Effector memory CD4-positive, alpha-beta T cell (primary cell): ENCODE data around the gene SURF2.
"Not testable (repeated sequence)": the region's sequence is repeated elsewhere in the genome, so short reads cannot be mapped to it uniquely, and the experiment has no call there.

Source experiments
- DNase-seq, 3 donors: peaks; one replicate each; pipeline ENCODE4 v3.0.0-alpha.2; 2020
- H3K27ac ChIP-seq: 2 replicates; pipeline ENCODE4 v1.7.0; 2013; ENCODE audit warnings: mild to moderate bottlenecking, low read length, moderate library complexity; ENCODE audit not compliant: insufficient read depth, poor library complexity, severe bottlenecking
- H3K27me3 ChIP-seq: replicated peaks from 2 replicates; pipeline ENCODE4 v1.7.0; 2013; ENCODE audit warnings: mild to moderate bottlenecking, low read length; ENCODE audit not compliant: insufficient read depth, control insufficient read depth, poor library complexity, severe bottlenecking
- H3K36me3 ChIP-seq: 2 replicates; pipeline ENCODE4 v1.7.0; 2013; ENCODE audit warnings: mild to moderate bottlenecking, low read length, moderate library complexity; ENCODE audit not compliant: control insufficient read depth, insufficient read depth
- H3K4me1 ChIP-seq: 2 replicates; pipeline ENCODE4 v1.7.0; 2013; ENCODE audit warnings: low read length, mild to moderate bottlenecking; ENCODE audit not compliant: control insufficient read depth, insufficient read depth, poor library complexity, severe bottlenecking
- H3K4me3 ChIP-seq: 2 replicates; pipeline ENCODE4 v1.7.0; 2013; ENCODE audit warnings: low read length, low read depth, mild to moderate bottlenecking; ENCODE audit not compliant: insufficient read depth, poor library complexity, severe bottlenecking
- H3K9me3 ChIP-seq: 2 replicates; pipeline ENCODE4 v1.7.0; 2013; ENCODE audit warnings: mild to moderate bottlenecking, low read length, moderate library complexity; ENCODE audit not compliant: control insufficient read depth

Gene SURF2

GRCh38 chr9:133327021-133327420 is 29.3 kb upstream of the SURF2 start:
- not testable (repeated sequence) for H3K9me3 ChIP-seq, H3K27ac ChIP-seq, H3K4me1 ChIP-seq, DNase-seq, H3K4me3 ChIP-seq, H3K27me3 ChIP-seq
- peaks cover 22% of the 10 kb centered on the region for H3K36me3 ChIP-seq

GRCh38 chr9:133327834-133328484 is 28.4 kb upstream of the SURF2 start:
- no peak overlapping the region for H3K4me3 ChIP-seq
- no peak for DNase-seq
- H3K9me3 ChIP-seq, result no peaks in the 10 kb centered on the region
- no peaks in the 10 kb centered on the region for H3K27me3 ChIP-seq
- no peak overlapping the region for H3K27ac ChIP-seq
- H3K4me1 ChIP-seq, result no peaks in the 10 kb centered on the region
- peaks cover 32% of the 10 kb centered on the region for H3K36me3 ChIP-seq

GRCh38 chr9:133329306-133330156 is 26.8 kb upstream of the SURF2 start:
- H3K36me3 ChIP-seq, result peaks cover 46% of the 10 kb centered on the region
- H3K4me3 ChIP-seq, H3K4me1 ChIP-seq, H3K9me3 ChIP-seq, H3K27ac ChIP-seq, DNase-seq, H3K27me3 ChIP-seq: not testable (repeated sequence)

GRCh38 chr9:133331221-133331620 is 25.1 kb upstream of the SURF2 start:
- Histone ChIP-seq H3K4me3 (no peak overlapping the region), H3K27me3 (no peaks in the 10 kb centered on the region), H3K9me3 (no peaks in the 10 kb centered on the region), H3K4me1 (peaks cover 8% of the 10 kb centered on the region), H3K27ac (no peak overlapping the region), H3K36me3 (peaks cover 46% of the 10 kb centered on the region)
- DNase-seq, result no peak

- H3K4me3 ChIP-seq, result no peak overlapping the region
- DNase-seq, result no peak
- H3K27me3 ChIP-seq, result no peaks in the 10 kb centered on the region
- peaks cover 12% of the 10 kb centered on the region for H3K4me1 ChIP-seq
- no peaks in the 10 kb centered on the region for H3K9me3 ChIP-seq
- no peak overlapping the region for H3K27ac ChIP-seq
- H3K36me3 ChIP-seq, result peaks cover 46% of the 10 kb centered on the region
Observed at GRCh38 chr9:133331641-133332380, 24.5 kb upstream of the SURF2 start.

GRCh38 chr9:133332381-133332730 is 24.0 kb upstream of the SURF2 start:
- H3K4me3 ChIP-seq, result no peak overlapping the region
- peaks cover 46% of the 10 kb centered on the region for H3K36me3 ChIP-seq
- H3K27me3 ChIP-seq, result no peaks in the 10 kb centered on the region
- no peak overlapping the region for H3K27ac ChIP-seq
- H3K4me1 ChIP-seq, result peaks cover 12% of the 10 kb centered on the region
- no peaks in the 10 kb centered on the region for H3K9me3 ChIP-seq
- no peak for DNase-seq

GRCh38 chr9:133333011-133333410 is 23.3 kb upstream of the SURF2 start:
- H3K9me3 ChIP-seq, result no peaks in the 10 kb centered on the region
- no peak overlapping the region for H3K27ac ChIP-seq
- H3K36me3 ChIP-seq, result peaks cover 46% of the 10 kb centered on the region
- no peak overlapping the region for H3K4me3 ChIP-seq
- H3K4me1 ChIP-seq, result peaks cover 12% of the 10 kb centered on the region
- no peak for DNase-seq
- no peaks in the 10 kb centered on the region for H3K27me3 ChIP-seq

- no peak for DNase-seq
- Histone ChIP-seq H3K27me3 (no peaks in the 10 kb centered on the region), H3K36me3 (peaks cover 46% of the 10 kb centered on the region), H3K27ac (no peak overlapping the region), H3K4me3 (no peak overlapping the region), H3K9me3 (no peaks in the 10 kb centered on the region), H3K4me1 (peaks cover 12% of the 10 kb centered on the region)
Observed at GRCh38 chr9:133333566-133333965, 22.8 kb upstream of the SURF2 start.

- no peak overlapping the region for H3K4me3 ChIP-seq
- H3K27me3 ChIP-seq, result no peaks in the 10 kb centered on the region
- peaks cover 12% of the 10 kb centered on the region for H3K4me1 ChIP-seq
- no peaks in the 10 kb centered on the region for H3K9me3 ChIP-seq
- no peak for DNase-seq
- no peak overlapping the region for H3K27ac ChIP-seq
- H3K36me3 ChIP-seq, result peaks cover 46% of the 10 kb centered on the region
Observed at GRCh38 chr9:133334161-133334560, 22.2 kb upstream of the SURF2 start.

GRCh38 chr9:133334888-133335287 is 21.5 kb upstream of the SURF2 start:
- peaks cover 47% of the 10 kb centered on the region for H3K36me3 ChIP-seq
- peak overlapping the region; percentile 64 for H3K27ac ChIP-seq

More at GRCh38 chr9:133334888-133335287, 21.5 kb upstream of the SURF2 start:
- not testable (repeated sequence) for H3K9me3 ChIP-seq, DNase-seq, H3K27me3 ChIP-seq, H3K4me3 ChIP-seq
- peaks cover 12% of the 10 kb centered on the region for H3K4me1 ChIP-seq
